ENCODE data around the gene CHURC1.

CHURC1 gene

GRCh38 chr14:64955297-64955696 is 41.0 kb downstream of the CHURC1 start:
- TF ChIP-seq POLR2AphosphoS5 (IDR thresholded peaks at IDR 0.05; ENCODE audit: low read depth, low read length): no peak
- no peak for TF ChIP-seq FOXP2 (optimal IDR thresholded peaks at IDR 0.05; ENCODE audit: borderline replicate concordance, extremely low read depth, extremely low read length, insufficient read depth)
- TF ChIP-seq REST (IDR thresholded peaks at IDR 0.05; ENCODE audit: insufficient read depth in 1 of 2, low read depth in 2 of 2, low read length in 2 of 2): no peak
- TF ChIP-seq TAF1 (IDR thresholded peaks at IDR 0.05; ENCODE audit: borderline replicate concordance, insufficient read depth, low read length): no peak
- TF ChIP-seq SIN3A (IDR thresholded peaks at IDR 0.05; ENCODE audit: borderline replicate concordance, insufficient read depth, low read length): no peak

GRCh38 chr14:64956697-64957406 is 42.6 kb downstream of the CHURC1 start:
- TF ChIP-seq POLR2AphosphoS5 (IDR thresholded peaks at IDR 0.05; ENCODE audit: low read depth, low read length) (no peak), REST (IDR thresholded peaks at IDR 0.05; ENCODE audit: insufficient read depth in 1 of 2, low read depth in 2 of 2, low read length in 2 of 2) (no peak), TAF1 (IDR thresholded peaks at IDR 0.05; ENCODE audit: borderline replicate concordance, insufficient read depth, low read length) (no peak), FOXP2 (optimal IDR thresholded peaks at IDR 0.05; ENCODE audit: borderline replicate concordance, extremely low read depth, extremely low read length, insufficient read depth) (no peak), SIN3A (IDR thresholded peaks at IDR 0.05; ENCODE audit: borderline replicate concordance, insufficient read depth, low read length) (no peak)

DNA sequence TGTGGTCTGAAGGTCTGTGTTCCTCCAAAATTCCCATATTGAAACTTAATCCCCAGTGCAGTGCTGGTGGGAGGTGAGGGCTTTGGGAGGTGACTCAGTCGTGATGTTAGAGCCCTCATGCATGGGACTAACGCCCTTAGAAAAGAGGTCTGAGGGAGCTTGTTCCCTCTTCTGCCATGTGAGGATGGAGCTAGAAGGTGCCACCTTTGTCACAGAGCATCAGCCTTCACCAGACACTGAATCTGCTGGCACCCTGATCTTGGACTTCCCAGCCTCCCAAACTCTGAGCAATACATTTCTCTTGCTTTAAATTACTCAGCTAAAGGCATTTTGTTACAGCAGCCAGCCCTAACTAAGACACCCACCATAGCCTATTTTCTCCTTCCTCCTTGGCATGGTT is 43.9 kb downstream of the CHURC1 start:
- no peak for TF ChIP-seq TAF1 (IDR thresholded peaks at IDR 0.05; ENCODE audit: borderline replicate concordance, insufficient read depth, low read length)
- TF ChIP-seq POLR2AphosphoS5 (IDR thresholded peaks at IDR 0.05; ENCODE audit: low read depth, low read length): no peak
- no peak for TF ChIP-seq SIN3A (IDR thresholded peaks at IDR 0.05; ENCODE audit: borderline replicate concordance, insufficient read depth, low read length)
- TF ChIP-seq FOXP2 (optimal IDR thresholded peaks at IDR 0.05; ENCODE audit: borderline replicate concordance, extremely low read depth, extremely low read length, insufficient read depth): no peak
- TF ChIP-seq REST (IDR thresholded peaks at IDR 0.05; ENCODE audit: insufficient read depth in 1 of 2, low read depth in 2 of 2, low read length in 2 of 2): no peak

DNA sequence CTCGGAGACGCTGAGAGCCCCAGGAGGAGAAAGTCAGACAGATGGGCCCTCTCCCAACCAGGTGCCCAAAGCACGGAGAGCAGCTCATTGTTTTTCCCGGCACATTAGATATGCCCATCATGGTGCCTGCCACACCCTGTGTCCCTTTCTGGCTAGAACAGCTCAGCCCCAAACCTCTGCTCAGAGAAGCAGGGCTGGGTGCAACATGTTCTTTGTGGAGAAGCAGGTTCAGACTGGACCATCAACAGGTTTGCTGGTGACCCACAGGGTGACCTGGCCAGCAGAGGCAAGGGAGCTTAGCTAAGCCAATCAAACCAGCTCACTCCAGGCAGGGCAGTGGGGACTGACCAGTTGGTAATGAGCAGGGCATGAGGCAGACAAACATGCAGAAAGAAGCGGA is 44.5 kb downstream of the CHURC1 start:
- TF ChIP-seq SIN3A (IDR thresholded peaks at IDR 0.05; ENCODE audit: borderline replicate concordance, insufficient read depth, low read length) (no peak), REST (IDR thresholded peaks at IDR 0.05; ENCODE audit: insufficient read depth in 1 of 2, low read depth in 2 of 2, low read length in 2 of 2) (no peak), TAF1 (IDR thresholded peaks at IDR 0.05; ENCODE audit: borderline replicate concordance, insufficient read depth, low read length) (no peak), POLR2AphosphoS5 (IDR thresholded peaks at IDR 0.05; ENCODE audit: low read depth, low read length) (no peak), FOXP2 (optimal IDR thresholded peaks at IDR 0.05; ENCODE audit: borderline replicate concordance, extremely low read depth, extremely low read length, insufficient read depth) (no peak)

Measured in PFSK-1 (cell line).